ENCODE data around the gene IDH3G. TPM values are rescaled to one million over a fixed set of nuclear protein-coding genes. Genes with fewer than 3 reads are reported as not detected.

IDH3G gene
- total RNA-seq, 1 donor from 2014 or later: 351 TPM

- no peaks in the 10 kb centered on the region for H3K9me3 ChIP-seq
- no peaks in the 10 kb centered on the region for H3K27me3 ChIP-seq
- intact Hi-C loops (cut with DNase I): no loop called here
- H3K36me3 ChIP-seq: no peaks in the 10 kb centered on the region
- no peaks in the 10 kb centered on the region for H3K4me1 ChIP-seq
- H3K4me3 ChIP-seq: no peak overlapping the region
- H3K27ac ChIP-seq: no peak overlapping the region
- DNase-seq (ENCODE audit: low spot score in 2 of 2): no peak
- TF ChIP-seq, protein P1, sequence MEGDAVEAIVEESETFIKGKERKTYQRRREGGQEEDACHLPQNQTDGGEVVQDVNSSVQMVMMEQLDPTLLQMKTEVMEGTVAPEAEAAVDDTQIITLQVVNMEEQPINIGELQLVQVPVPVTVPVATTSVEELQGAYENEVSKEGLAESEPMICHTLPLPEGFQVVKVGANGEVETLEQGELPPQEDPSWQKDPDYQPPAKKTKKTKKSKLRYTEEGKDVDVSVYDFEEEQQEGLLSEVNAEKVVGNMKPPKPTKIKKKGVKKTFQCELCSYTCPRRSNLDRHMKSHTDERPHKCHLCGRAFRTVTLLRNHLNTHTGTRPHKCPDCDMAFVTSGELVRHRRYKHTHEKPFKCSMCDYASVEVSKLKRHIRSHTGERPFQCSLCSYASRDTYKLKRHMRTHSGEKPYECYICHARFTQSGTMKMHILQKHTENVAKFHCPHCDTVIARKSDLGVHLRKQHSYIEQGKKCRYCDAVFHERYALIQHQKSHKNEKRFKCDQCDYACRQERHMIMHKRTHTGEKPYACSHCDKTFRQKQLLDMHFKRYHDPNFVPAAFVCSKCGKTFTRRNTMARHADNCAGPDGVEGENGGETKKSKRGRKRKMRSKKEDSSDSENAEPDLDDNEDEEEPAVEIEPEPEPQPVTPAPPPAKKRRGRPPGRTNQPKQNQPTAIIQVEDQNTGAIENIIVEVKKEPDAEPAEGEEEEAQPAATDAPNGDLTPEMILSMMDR (IDR thresholded peaks at IDR 0.05): no peak
Observed at GRCh38 chrX:153812220-153812619, 18.0 kb upstream of the IDH3G start.

DNA sequence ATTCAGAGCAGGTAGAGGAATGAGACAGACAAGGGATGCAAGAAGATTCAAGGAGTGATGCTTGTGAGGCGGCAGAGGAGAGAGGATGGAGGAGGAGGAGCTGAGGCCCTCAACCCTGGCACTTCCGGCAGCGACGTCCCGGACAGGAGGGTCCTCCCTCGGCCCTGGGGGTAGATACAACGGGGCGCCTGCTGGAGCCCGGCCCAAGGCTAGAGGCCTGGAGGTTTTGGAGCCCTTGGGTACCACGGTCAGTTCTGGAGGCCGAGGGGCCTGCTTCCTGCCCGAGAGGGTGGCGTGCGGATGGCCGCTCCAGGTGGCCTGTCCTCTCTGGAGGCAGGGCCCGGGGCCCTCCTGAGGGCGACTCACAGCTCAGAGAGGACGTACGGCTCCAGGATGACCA is 13.8 kb upstream of the IDH3G start:
- intact Hi-C loops (cut with DNase I): no loop called here
- no peak overlapping the region for H3K4me3 ChIP-seq
- TF ChIP-seq, protein P1 (IDR thresholded peaks at IDR 0.05): no peak
- DNase-seq (ENCODE audit: low spot score in 2 of 2): no peak
- H3K4me1 ChIP-seq: no peaks in the 10 kb centered on the region
- H3K27me3 ChIP-seq: no peaks in the 10 kb centered on the region
- no peaks in the 10 kb centered on the region for H3K9me3 ChIP-seq
- no peak overlapping the region for H3K27ac ChIP-seq
- no peaks in the 10 kb centered on the region for H3K36me3 ChIP-seq

DNA sequence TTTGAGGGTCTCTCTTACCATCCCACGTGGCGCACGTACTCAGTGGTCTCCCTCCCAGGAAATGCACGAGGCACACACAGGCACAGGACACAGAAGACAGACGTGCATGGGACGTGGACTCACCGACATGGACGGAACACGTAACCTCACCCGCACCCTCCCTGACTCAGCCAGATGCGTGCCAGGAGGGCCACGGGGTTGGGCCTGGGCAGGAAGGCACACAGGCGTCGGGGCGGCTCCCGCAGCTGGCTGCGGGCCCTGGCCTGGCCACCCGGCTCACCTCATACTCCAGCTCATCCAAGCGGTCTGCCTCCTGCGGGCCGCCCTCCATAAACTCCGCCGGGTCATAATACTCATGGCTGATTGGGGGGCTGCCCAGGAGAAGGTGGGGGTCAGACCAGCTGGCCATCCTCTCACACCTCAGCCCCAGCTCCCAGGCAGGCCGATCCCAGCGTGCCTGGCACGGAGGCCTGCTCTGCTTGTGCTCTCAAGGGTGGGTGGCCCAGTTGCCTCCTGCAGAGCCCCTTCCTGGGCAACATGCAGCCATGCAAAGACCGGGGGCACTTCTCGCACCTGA is 12.9 kb upstream of the IDH3G start:
- H3K36me3 ChIP-seq: no peaks in the 10 kb centered on the region
- no peak overlapping the region for H3K4me3 ChIP-seq
- TF ChIP-seq, protein P1 (IDR thresholded peaks at IDR 0.05): no peak
- no peaks in the 10 kb centered on the region for H3K4me1 ChIP-seq
- no peaks in the 10 kb centered on the region for H3K9me3 ChIP-seq
- DNase-seq (ENCODE audit: low spot score in 2 of 2): no peak
- no peaks in the 10 kb centered on the region for H3K27me3 ChIP-seq
- intact Hi-C loops (cut with DNase I): no loop called here
- H3K27ac ChIP-seq: no peak overlapping the region

DNA sequence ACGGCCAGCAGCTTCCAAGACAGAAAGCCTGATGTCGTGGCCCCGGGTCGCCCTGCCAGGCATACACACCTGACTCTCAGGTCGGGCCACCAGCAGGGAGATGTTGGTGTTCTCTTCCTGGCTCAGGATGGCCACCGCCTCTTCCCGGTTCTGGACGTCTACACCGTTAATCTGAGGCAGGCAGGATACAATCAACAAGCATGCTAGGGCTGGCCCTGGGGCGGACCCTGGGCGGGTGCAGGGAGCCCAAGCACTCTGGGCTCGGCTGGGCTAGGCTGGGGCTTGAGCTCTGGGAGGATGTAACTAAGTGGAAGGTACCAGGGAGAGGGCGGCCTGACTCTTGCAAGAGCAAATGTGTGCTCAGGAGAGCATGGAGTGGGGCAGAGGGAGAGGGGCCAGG is 11.3 kb upstream of the IDH3G start:
- intact Hi-C loops (cut with DNase I): no loop called here

DNA sequence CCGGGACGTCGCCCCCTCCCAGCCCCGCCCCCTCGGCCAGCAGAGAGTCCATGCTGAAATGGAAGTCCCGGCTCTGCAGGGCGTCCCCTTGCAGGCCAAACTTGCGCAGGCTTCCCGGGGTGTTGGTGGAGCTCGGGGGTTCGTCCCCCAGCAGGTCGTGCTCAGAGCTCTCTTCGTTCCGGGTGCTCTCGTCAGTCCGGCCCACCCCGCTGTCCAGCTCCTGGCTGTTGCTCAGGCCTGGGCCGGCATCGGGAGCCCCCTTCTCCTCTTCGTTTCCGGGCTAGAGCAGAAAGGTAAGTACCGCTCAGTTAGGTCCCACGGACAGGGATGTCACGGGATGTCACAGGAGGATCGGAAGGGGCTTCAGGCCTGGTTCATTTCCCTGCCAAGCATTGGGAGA is 10.4 kb upstream of the IDH3G start:
- H3K9me3 ChIP-seq: no peaks in the 10 kb centered on the region
- intact Hi-C loops (cut with DNase I): no loop called here
- no peaks in the 10 kb centered on the region for H3K27me3 ChIP-seq
- H3K4me1 ChIP-seq: peaks cover 0 to 7% of the 10 kb centered on the region in 2 donors
- no peak overlapping the region for H3K27ac ChIP-seq
- TF ChIP-seq, protein P1 (IDR thresholded peaks at IDR 0.05): no peak
- no peak overlapping the region for H3K4me3 ChIP-seq
- DNase-seq (ENCODE audit: low spot score in 2 of 2): no peak
- H3K36me3 ChIP-seq: no peaks in the 10 kb centered on the region

More for the DNA sequence above, 11.3 kb upstream of the IDH3G start:
- TF ChIP-seq, protein P1 (IDR thresholded peaks at IDR 0.05): no peak
- Histone ChIP-seq H3K4me1 (peaks cover 0 to 3% of the 10 kb centered on the region in 2 donors), H3K27me3 (no peaks in the 10 kb centered on the region), H3K9me3 (no peaks in the 10 kb centered on the region), H3K4me3 (no peak overlapping the region), H3K36me3 (no peaks in the 10 kb centered on the region), H3K27ac (no peak overlapping the region)
- no peak for DNase-seq (ENCODE audit: low spot score in 2 of 2)

Data from ascending aorta (tissue), 2 donors.